GM12874 (cell line): ENCODE measurements around the gene KRT86.

ENCODE experiments used
- TF ChIP-seq, protein P1 (sequence below): IDR thresholded peaks from 2 replicates; pipeline ENCODE4 v1.5.1; 2011; ENCODE audit warnings: low read depth, mild to moderate bottlenecking, control low read depth, low read length, moderate library complexity; ENCODE audit not compliant: insufficient read depth

KRT86 gene

DNA sequence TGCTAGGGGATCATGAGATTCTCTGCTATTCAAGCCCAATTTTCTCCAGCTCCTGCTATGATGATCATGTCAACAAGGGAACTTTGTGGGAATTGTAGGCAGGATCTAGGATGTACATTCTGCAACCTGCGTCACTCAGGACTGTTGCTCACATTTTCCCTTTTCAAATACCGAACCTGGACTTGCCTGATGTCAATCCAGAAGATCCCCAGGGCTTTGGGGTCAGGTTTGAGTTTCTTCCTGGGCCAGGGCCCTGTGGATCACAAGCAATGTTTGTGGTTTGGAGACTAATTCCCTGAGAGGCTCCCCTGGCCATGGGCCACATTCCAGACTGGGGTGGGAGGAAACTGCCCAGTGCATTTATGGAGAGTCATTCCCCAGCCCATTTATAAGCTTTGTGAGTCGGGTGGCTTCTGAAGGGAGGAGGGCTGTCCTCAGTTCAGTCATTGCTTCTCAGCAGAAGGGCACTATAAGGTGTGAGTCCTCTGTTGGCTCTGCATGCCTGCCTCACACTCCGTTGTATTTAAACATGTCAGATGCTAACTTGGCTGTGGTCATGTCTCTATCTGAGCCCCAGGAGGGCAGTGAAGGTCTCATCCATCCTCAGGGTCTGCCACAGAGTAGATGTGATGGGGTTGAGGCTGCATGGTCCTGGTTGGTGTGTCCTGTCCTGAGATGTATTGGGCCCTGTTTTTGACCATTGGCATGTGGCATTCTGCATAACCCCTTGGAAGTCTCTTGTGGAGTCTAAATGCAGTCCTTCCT is 6.5 kb downstream of the KRT86 start:
- TF ChIP-seq, protein P1, sequence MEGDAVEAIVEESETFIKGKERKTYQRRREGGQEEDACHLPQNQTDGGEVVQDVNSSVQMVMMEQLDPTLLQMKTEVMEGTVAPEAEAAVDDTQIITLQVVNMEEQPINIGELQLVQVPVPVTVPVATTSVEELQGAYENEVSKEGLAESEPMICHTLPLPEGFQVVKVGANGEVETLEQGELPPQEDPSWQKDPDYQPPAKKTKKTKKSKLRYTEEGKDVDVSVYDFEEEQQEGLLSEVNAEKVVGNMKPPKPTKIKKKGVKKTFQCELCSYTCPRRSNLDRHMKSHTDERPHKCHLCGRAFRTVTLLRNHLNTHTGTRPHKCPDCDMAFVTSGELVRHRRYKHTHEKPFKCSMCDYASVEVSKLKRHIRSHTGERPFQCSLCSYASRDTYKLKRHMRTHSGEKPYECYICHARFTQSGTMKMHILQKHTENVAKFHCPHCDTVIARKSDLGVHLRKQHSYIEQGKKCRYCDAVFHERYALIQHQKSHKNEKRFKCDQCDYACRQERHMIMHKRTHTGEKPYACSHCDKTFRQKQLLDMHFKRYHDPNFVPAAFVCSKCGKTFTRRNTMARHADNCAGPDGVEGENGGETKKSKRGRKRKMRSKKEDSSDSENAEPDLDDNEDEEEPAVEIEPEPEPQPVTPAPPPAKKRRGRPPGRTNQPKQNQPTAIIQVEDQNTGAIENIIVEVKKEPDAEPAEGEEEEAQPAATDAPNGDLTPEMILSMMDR, result no peak

DNA sequence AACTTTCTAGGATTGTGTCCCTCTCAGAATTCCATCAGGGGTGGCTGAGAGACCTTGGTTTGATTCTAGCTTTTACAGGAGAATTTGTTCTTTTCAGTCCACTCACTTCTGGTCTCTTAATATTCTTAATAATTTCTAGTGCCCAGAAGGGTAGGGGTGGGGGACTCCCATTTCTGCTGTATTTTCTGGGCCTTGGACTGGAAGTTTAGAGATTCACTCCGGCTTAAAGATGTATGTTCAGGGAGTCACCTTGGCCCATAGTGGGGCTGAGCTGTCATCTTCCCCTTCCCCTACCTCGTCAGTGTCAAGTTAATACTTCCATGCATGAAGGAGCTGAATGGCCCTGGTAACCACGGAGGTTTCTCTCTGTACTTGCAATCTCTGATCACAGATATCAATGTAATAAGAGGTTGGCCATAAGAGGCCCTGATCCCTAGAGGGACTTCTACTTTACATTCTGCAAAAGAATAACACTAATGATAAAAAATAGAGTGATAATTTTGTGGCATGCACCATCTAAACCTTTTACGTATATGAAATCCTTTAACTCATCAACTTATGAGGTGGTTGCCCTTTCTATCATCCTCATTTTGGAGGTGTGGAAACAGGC is 10.2 kb downstream of the KRT86 start:
- TF ChIP-seq, protein P1, result no peak

DNA sequence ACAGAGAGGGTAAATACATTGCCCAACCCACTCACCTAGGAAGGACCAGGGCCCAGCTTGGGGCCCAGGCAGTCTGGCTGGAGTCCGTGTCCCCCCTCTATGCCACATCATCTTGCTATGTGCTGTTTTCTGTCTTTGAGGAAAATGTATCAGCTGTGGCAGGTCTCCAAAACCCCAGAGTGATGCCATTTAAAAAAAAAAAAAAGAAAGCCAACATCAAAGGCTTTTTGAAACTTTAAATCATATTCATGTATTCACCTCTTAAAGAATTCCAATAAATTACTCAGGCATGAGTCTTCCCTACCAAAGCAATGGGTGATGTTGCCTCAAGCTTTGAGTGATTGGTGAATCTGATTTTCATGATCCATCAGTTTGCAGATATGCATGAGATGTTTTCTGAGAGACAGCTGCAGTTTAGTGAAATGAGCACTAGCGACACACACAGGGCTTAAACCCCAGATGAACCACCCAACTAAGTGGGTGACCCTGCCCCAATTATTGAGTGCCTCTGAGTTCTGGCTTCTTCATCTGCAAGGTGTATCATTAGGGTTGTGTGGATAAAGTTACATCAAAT is 10.8 kb downstream of the KRT86 start:
- TF ChIP-seq, protein P1, result no peak

DNA sequence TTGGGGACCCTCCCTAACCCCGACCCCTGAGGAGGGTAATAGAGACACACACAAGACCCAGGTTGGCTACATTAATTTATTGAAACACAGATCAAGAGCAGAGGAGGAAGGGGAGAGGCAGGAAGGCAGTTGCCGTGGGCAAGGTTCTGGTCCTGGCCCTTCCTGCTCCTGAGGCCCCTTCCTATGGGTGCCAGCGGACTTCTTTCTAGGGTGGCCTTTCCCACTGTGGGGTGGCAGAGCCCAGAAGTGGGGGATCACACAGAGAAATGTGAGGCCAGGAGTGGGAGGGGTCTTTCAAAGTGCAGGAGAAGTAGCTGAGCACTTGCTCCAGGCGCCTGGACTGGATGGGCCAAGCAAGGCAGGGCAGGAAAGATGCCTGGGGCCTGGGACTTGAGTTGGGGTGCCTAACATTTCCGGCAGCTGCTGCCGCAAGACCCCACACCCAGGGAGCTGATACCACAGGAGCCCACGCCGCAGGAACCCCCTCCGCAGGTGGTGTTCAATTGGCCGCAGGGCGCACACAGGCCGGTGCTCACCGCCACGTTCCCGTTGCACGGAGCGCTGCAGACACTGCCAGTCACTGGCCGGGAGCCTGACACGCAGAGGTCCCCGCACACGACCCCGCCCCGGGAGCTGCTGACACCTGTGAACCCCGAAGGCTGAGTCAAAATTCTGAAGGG is 11.5 kb downstream of the KRT86 start:
- TF ChIP-seq, protein P1, result no peak

DNA sequence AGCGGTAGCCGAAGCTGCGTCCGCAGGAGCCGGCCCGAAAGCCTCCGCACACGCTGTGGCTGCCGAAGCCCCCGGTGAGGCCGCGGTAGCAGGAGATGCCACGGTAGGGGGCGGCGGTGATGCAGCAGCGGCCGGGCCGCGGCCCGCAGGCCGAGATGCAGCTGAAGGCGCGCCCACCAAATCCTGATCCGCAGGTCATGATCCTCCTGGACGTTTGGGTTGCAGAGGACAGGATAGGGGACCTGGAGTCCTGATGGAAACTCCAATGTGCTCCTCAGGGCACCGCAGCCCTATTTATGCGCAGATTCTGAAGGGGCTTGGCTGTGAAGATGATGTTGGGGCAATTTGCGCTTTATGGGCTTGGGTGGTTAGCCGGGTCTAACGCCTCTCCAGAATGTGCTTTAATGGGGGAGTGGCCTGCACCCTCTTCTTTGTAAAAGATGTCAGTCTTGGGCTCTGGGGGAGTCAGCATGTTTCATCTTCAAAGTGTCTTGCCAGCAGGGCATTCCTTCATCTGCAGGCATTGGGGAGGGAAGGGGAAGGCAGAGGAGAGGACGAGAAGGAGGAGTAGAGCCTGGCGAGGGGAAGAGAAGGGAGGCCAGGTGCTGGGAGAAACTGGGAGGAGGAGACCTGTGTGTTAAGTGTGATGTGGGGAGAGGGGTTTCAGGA is 17.0 kb downstream of the KRT86 start, which contains the start of gene KRT81:
Gene KRT81 (minus strand): TSS at position 268 of the 669 bp plus-strand sequence. CDS start 69 bp downstream, at position 199.
- TF ChIP-seq, protein P1, result no peak

DNA sequence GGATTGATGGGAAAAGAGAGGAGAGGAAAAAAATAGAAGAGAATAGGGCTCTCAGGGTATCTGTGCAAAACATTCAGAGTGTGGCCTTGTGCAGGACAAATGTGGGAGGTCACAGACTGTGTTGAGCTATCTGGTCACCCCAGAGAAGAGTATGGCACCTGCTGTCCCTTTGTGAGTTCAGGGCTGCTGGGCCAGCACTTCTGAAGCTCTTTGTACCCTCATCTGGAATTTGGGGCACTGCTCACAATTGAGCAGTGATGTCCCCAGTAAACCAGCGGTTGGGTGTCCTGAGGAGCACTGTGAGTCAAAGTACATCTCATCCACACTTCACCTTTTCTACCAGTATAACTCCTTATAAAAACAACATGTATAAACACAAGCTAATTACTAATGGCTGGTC is 19.5 kb downstream of the KRT86 start:
- TF ChIP-seq, protein P1, result no peak
